Psoas muscle (tissue), 8 donors: ENCODE data around the gene FAM222B. TPM values are rescaled to one million over a fixed set of nuclear protein-coding genes. Genes with fewer than 3 reads are reported as not detected.

Source experiments
- ATAC-seq, 4 donors: fragments of 200-7000 bp; cut with Tn5 transposase; one replicate each; pipeline ENCODE4 v1.9.1; 2020; ENCODE audit warnings: moderate library complexity in 3 of 4, mild to moderate bottlenecking in 2 of 4
- DNase-seq, 2 donors: peaks; one replicate each; pipeline ENCODE4 v3.0.0-alpha.2; 2020
- H3K27ac ChIP-seq: fragments of 200-600 bp; one replicate; pipeline ENCODE4 v1.8.0; 2022
- H3K27me3 ChIP-seq, 3 donors: fragments of 200-600 bp in 1 of 3; one replicate each; pipeline versions ENCODE4 v1.6.1 to v1.8.0; 2013 to 2022; ENCODE audit warnings: low read length in 2 of 3, mild to moderate bottlenecking in 2 of 3, moderate library complexity in 1 of 3; ENCODE audit not compliant: insufficient read depth in 3 of 3
- H3K36me3 ChIP-seq, 2 donors: fragments of 200-600 bp in 1 of 2; one replicate each; pipeline versions ENCODE4 v1.6.1 to v1.8.0; 2013 to 2022; ENCODE audit warnings: low read depth in 1 of 2, mild to moderate bottlenecking in 1 of 2, moderate library complexity in 1 of 2; ENCODE audit not compliant: insufficient read depth in 1 of 2
- H3K4me1 ChIP-seq: fragments of 200-600 bp; one replicate; pipeline ENCODE4 v1.8.0; 2022
- H3K4me3 ChIP-seq: fragments of 200-600 bp; one replicate; pipeline ENCODE4 v1.8.0; 2022; ENCODE audit warnings: mild to moderate bottlenecking
- H3K9me3 ChIP-seq: fragments of 200-600 bp; one replicate; pipeline ENCODE4 v1.8.0; 2022
- CTCF ChIP-seq: fragments of 200-600 bp; IDR thresholded peaks from one replicate; pipeline ENCODE4 v1.8.0; 2022; ENCODE audit warnings: antibody characterized with exemption
- WGBS, 3 donors: extraction: QIAGEN DNeasy Blood & Tissue Kit; methylation state at CpG; one replicate each; pipeline versions ENCODE4 v1.1.6 to v1.1.7; 2013; 5-methylcytosine and 5-hydroxymethylcytosine counted together
- intact Hi-C, 2 donors: fragments of 100-400 bp; cut with DNase I; formaldehyde crosslinking; loops; one replicate each; pipeline versions ENCODE4 v1.11.0 to v1.14.2; 2022
- polyA plus RNA-seq, 3 donors: library from polyadenylated mRNA; stranded (reverse); fragments of 200-250 nt; gene quantifications; one replicate each; pipeline ENCODE4 v1.2.3, GENCODE V29; 2013
- total RNA-seq, 4 donors: library from RNA; stranded (reverse); fragmentation: NEBNext Ultra II Directional in 2 of 4; extraction: Animal tissue kit (Norgen Biotek cat#: 25700) in 2 of 4; gene quantifications; one replicate each; pipeline versions ENCODE4 v1.2.1 to v1.2.4, GENCODE V29; 2021 to 2023
- donor health status: healthy with polysubstance abuse.
- donor health status: DM: no; HTN: no; CAD: no; lungs with moderate emphysema.
- donor health status: Bipolar disorder and iron deficiency.
- donor health status: healthy.
- donor health status: DM: yes; HTN: yes; CAD: no.
- donor health status: DM: no; HTN: no; CAD: no.
- donor health status: DM: no; HTN: no; CAD: no.
- donor health status: DM: yes; HTN: yes; CAD: no.

The FAM222B gene
- total and polyA plus RNA-seq, 7 donors: 22.4 to 66.2 (median 32.2) TPM

GRCh38 chr17:28883967-28884702, 41.5 kb upstream of the FAM222B start:
- H3K27ac ChIP-seq: no peak overlapping the region
- no peak for TF ChIP-seq CTCF
- 87 to 91% (median 90%) methylated on average over 24 to 27 of the region's 27 CpGs for WGBS, 3 donors
- H3K4me1 ChIP-seq: no peaks in the 10 kb centered on the region
- DNase-seq (no peak), ATAC-seq (no peak)
- H3K27me3 ChIP-seq: no peaks in the 10 kb centered on the region
- H3K36me3 ChIP-seq: peaks cover 5 to 81% of the 10 kb centered on the region in 2 donors
- no peak overlapping the region for H3K4me3 ChIP-seq
- H3K9me3 ChIP-seq: no peaks in the 10 kb centered on the region
- intact Hi-C loops: no loop called here

GRCh38 chr17:28882154-28882895, 39.7 kb upstream of the FAM222B start:
- Histone ChIP-seq H3K9me3 (no peaks in the 10 kb centered on the region), H3K27ac (no peak overlapping the region), H3K4me1 (no peaks in the 10 kb centered on the region), H3K4me3 (no peak overlapping the region), H3K36me3 (peaks cover 5 to 80% of the 10 kb centered on the region in 2 donors), H3K27me3 (no peaks in the 10 kb centered on the region)
- no peak for TF ChIP-seq CTCF
- WGBS, 3 donors: 90 to 91% (median 90%) methylated on average over 18 of the region's 18 CpGs
- intact Hi-C loops: no loop called here
- ATAC-seq (no peak), DNase-seq (no peak)

- Histone ChIP-seq H3K27ac (no peak overlapping the region), H3K36me3 (peaks cover 5 to 80% of the 10 kb centered on the region in 2 donors), H3K4me1 (no peaks in the 10 kb centered on the region), H3K27me3 (no peaks in the 10 kb centered on the region), H3K9me3 (no peaks in the 10 kb centered on the region), H3K4me3 (no peak overlapping the region)
- no peak for DNase-seq
- intact Hi-C loops: no loop called here
- TF ChIP-seq CTCF: no peak
- 89 to 95% (median 93%) methylated on average over 17 of the region's 17 CpGs for WGBS, 3 donors
- ATAC-seq: no peak
Measured at GRCh38 chr17:28881533-28882056, 39.0 kb upstream of the FAM222B start.

- intact Hi-C loops: no loop called here
- no peak overlapping the region for H3K4me3 ChIP-seq
- no peaks in the 10 kb centered on the region for H3K27me3 ChIP-seq
- H3K36me3 ChIP-seq: peaks cover 5 to 71% of the 10 kb centered on the region in 2 donors
- H3K27ac ChIP-seq: no peak overlapping the region
- ATAC-seq: no peak
- H3K4me1 ChIP-seq: no peaks in the 10 kb centered on the region
- no peaks in the 10 kb centered on the region for H3K9me3 ChIP-seq
- WGBS, 3 donors: 89 to 94% (median 90%) methylated on average over 10 of the region's 10 CpGs
- DNase-seq: peak in 1 of 2 donors; percentile 7
- no peak for TF ChIP-seq CTCF
Measured at GRCh38 chr17:28880572-28880945, 38.0 kb upstream of the FAM222B start.
